ENCODE results near the gene STK33. TPM values are rescaled to one million over a fixed set of nuclear protein-coding genes. Genes with fewer than 3 reads are reported as not detected.

The STK33 gene
- total and polyA plus RNA-seq, 2 donors (not counting 3 experiments of a cell fraction or from before 2014, with no cell fraction given), result 0.63 to 3.4 TPM

GRCh38 chr11:8564526-8564925 lies 29.5 kb downstream of the STK33 start:
- H3K4me1 ChIP-seq (ENCODE audit: control insufficient read depth, extremely low read depth, insufficient read depth, low read length), result peaks cover 3% of the 10 kb centered on the region
- peaks cover 7 to 10% of the 10 kb centered on the region in 2 experiments for H3K27me3 ChIP-seq (ENCODE audit: control insufficient read depth in 2 of 2, insufficient read depth in 2 of 2, low read length in 2 of 2)
- H3K9ac ChIP-seq (replicated peaks; ENCODE audit: extremely low read depth, insufficient read depth, low read length), result no peak overlapping the region

More at GRCh38 chr11:8564526-8564925, 29.5 kb downstream of the STK33 start:
- TF ChIP-seq MAX (IDR thresholded peaks at IDR 0.05; ENCODE audit: insufficient read depth, insufficient read length) (no peak), POLR2A (IDR thresholded peaks at IDR 0.05; ENCODE audit: low read depth, low read length) (no peak), FOS (IDR thresholded peaks at IDR 0.05; ENCODE audit: borderline replicate concordance, insufficient read depth, low read length) (no peak), POLR2AphosphoS5 (IDR thresholded peaks at IDR 0.05; ENCODE audit: insufficient read depth, low read depth, low read length) (no peak), MYC (IDR thresholded peaks at IDR 0.05; ENCODE audit: low read depth, low read length) (no peak), EZH2 (IDR thresholded peaks at IDR 0.05; ENCODE audit: borderline replicate concordance, low read depth, low read length, severe bottlenecking) (no peak), CTCF (IDR thresholded peaks at IDR 0.05; ENCODE audit: extremely low read depth in 1 of 2, insufficient read depth in 1 of 2, low read depth in 1 of 2, low read length in 2 of 2) (no peak), JUN (IDR thresholded peaks at IDR 0.05; ENCODE audit: borderline replicate concordance, insufficient read depth, insufficient read length, low read depth) (no peak), GATA2 (IDR thresholded peaks at IDR 0.05; ENCODE audit: insufficient read depth, insufficient read length, low read depth, low read length) (no peak)
- no peak overlapping the region for H2AFZ ChIP-seq (ENCODE audit: low read depth, low read length)
- DNase-seq (ENCODE audit: low read depth, low spot score) (no peak), FAIRE-seq (no peak)
- POLR2A ChIA-PET, result no interaction called here
- dilution Hi-C loops (cut with MboI; ENCODE audit: extremely low pct_ligation_motif_present, low sequenced_read_pairs) (no loop called here), intact Hi-C loops (cut with micrococcal nuclease) (no loop called here)
- no peak overlapping the region for H3K27ac ChIP-seq (ENCODE audit: insufficient read depth, low read depth, low read length)
- H3K9me1 ChIP-seq (replicated peaks; ENCODE audit: control insufficient read depth, extremely low read depth, insufficient read depth, low read length), result no peaks in the 10 kb centered on the region
- BruUV-seq (replicated peaks), result no TSS peak
- H3K9me3 ChIP-seq (replicated peaks; ENCODE audit: control insufficient read depth, insufficient read depth, low read length), result peaks cover 2% of the 10 kb centered on the region
- H3K79me2 ChIP-seq (ENCODE audit: control insufficient read depth, insufficient read depth, low read length), result no peaks in the 10 kb centered on the region
- CTCF ChIA-PET, result no interaction called here
- H3K4me2 ChIP-seq (ENCODE audit: insufficient read depth, low read length), result no peak overlapping the region
- no peaks in the 10 kb centered on the region for H3K36me3 ChIP-seq (ENCODE audit: control insufficient read depth in 2 of 2, extremely low read depth in 1 of 2, insufficient read depth in 2 of 2, low read length in 2 of 2)
- H4K20me1 ChIP-seq (replicated peaks; ENCODE audit: control insufficient read depth, extremely low read depth, insufficient read depth, low read length), result no peaks in the 10 kb centered on the region
- H3K4me3 ChIP-seq (replicated peaks in 1 of 3; ENCODE audit: insufficient read depth in 1 of 3, low read depth in 1 of 3, low read length in 3 of 3), result no peak overlapping the region
